ENCODE measurements around the gene ANKRD6.

ANKRD6 gene

DNA sequence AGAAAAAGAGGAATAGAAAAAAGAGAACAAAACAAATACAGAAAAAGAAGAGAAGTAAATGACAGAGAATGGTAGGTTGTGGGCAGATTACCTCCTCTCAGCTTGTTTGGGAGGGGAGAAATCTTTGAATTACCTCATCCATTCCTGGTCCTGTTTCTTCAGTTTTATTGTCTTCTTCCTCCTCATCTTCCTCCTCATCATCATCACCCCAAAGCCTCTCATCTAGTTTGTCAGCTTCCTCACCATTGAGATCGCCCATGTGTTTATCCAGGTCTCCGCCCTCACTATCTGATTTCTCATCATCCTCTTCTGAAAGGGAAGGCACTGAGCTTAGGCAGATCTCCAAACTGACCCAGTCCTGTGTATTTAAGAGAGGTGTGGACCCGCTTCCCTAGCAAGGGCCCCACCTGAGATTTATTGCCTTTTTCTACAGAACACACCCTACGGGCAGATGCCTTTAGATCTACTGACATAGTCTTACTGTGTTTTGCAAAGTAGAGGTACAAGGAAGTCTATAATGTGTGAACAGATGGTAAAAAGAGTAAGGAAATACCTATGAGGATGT is 229.8 kb downstream of the ANKRD6 start:
- CTCF ChIA-PET: no interaction called here
- no peak for TF ChIP-seq FOXA1 (IDR thresholded peaks at IDR 0.05)
- no peak for TF ChIP-seq CTBP1 (IDR thresholded peaks at IDR 0.05; ENCODE audit: borderline replicate concordance)
- no peak for TF ChIP-seq LEF1 (IDR thresholded peaks at IDR 0.05; ENCODE audit: borderline replicate concordance)
- TF ChIP-seq SUZ12 (IDR thresholded peaks at IDR 0.05): no peak
- TF ChIP-seq BHLHE40 (IDR thresholded peaks at IDR 0.05; ENCODE audit: borderline replicate concordance): no peak
- no peak for TF ChIP-seq NFRKB (IDR thresholded peaks at IDR 0.05)
- TF ChIP-seq PKNOX1 (IDR thresholded peaks at IDR 0.05): no peak
- TF ChIP-seq L3MBTL2 (conservative IDR thresholded peaks at IDR 0.05): no peak
- no peak for TF ChIP-seq FOXM1 (IDR thresholded peaks at IDR 0.05; ENCODE audit: borderline replicate concordance)
- TF ChIP-seq SP1 (IDR thresholded peaks at IDR 0.05): no peak
- no peak for TF ChIP-seq ARNT (IDR thresholded peaks at IDR 0.05)
- TF ChIP-seq ZNF384 (IDR thresholded peaks at IDR 0.05): no peak
- TF ChIP-seq ELF4 (IDR thresholded peaks at IDR 0.05): no peak
- no peak for TF ChIP-seq FOXK2 (IDR thresholded peaks at IDR 0.05)
- no peak for TF ChIP-seq TARDBP (IDR thresholded peaks at IDR 0.05)
- no peak for TF ChIP-seq HDGF (IDR thresholded peaks at IDR 0.05; ENCODE audit: borderline replicate concordance)
- POLR2A ChIA-PET: no interaction called here
- DNase-seq (ENCODE audit: extremely low spot score): no peak

- ChIA-PET POLR2A (no interaction called here), CTCF (no interaction called here)
- DNase-seq (ENCODE audit: extremely low spot score): no peak
- TF ChIP-seq L3MBTL2 (conservative IDR thresholded peaks at IDR 0.05) (no peak), SP1 (IDR thresholded peaks at IDR 0.05) (no peak), SUZ12 (IDR thresholded peaks at IDR 0.05) (no peak), FOXK2 (IDR thresholded peaks at IDR 0.05) (no peak), HDGF (IDR thresholded peaks at IDR 0.05; ENCODE audit: borderline replicate concordance) (no peak), PKNOX1 (IDR thresholded peaks at IDR 0.05) (no peak), FOXA1 (IDR thresholded peaks at IDR 0.05) (no peak), LEF1 (IDR thresholded peaks at IDR 0.05; ENCODE audit: borderline replicate concordance) (no peak), ZNF384 (IDR thresholded peaks at IDR 0.05) (no peak), TARDBP (IDR thresholded peaks at IDR 0.05) (no peak), FOXM1 (IDR thresholded peaks at IDR 0.05; ENCODE audit: borderline replicate concordance) (no peak), ELF4 (IDR thresholded peaks at IDR 0.05) (no peak), BHLHE40 (IDR thresholded peaks at IDR 0.05; ENCODE audit: borderline replicate concordance) (no peak), CTBP1 (IDR thresholded peaks at IDR 0.05; ENCODE audit: borderline replicate concordance) (no peak), NFRKB (IDR thresholded peaks at IDR 0.05) (no peak)
Observed at GRCh38 chr6:89667872-89668556, 235.1 kb downstream of the ANKRD6 start.

DNA sequence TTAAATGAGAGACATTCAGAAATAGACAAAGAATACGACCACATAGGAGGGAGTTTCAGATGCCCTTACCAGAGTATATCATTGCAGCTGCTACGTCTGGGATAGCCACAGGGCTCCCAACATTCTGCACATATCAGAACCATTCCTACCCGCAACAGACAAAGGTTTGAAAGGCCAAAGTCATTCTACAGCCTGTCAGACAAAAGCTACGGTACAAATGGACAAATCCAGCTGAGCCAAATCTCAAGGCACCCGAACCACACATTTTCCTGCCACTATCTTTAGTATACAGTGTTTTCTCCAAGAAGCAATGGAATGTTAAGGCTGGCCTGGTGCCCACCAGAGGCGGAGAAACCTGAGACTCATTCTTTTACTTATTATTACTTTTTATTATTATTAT is 236.1 kb downstream of the ANKRD6 start:
- no peak for DNase-seq (ENCODE audit: extremely low spot score)
- TF ChIP-seq FOXM1 (IDR thresholded peaks at IDR 0.05; ENCODE audit: borderline replicate concordance): no peak
- no peak for TF ChIP-seq ZNF384 (IDR thresholded peaks at IDR 0.05)
- no peak for TF ChIP-seq TARDBP (IDR thresholded peaks at IDR 0.05)
- no peak for TF ChIP-seq ARNT (IDR thresholded peaks at IDR 0.05)
- no peak for TF ChIP-seq SUZ12 (IDR thresholded peaks at IDR 0.05)
- no peak for TF ChIP-seq NFRKB (IDR thresholded peaks at IDR 0.05)
- TF ChIP-seq BHLHE40 (IDR thresholded peaks at IDR 0.05; ENCODE audit: borderline replicate concordance): no peak
- TF ChIP-seq CTBP1 (IDR thresholded peaks at IDR 0.05; ENCODE audit: borderline replicate concordance): no peak
- TF ChIP-seq LEF1 (IDR thresholded peaks at IDR 0.05; ENCODE audit: borderline replicate concordance): no peak
- ChIA-PET POLR2A (no interaction called here), CTCF (interaction anchor here (0.6 kb wide), 1 partner anchor 160 kb away, joined by 4 read pairs; no protein-coding TSS in a partner anchor)

- TF ChIP-seq FOXA1 (IDR thresholded peaks at IDR 0.05) (no peak), FOXM1 (IDR thresholded peaks at IDR 0.05; ENCODE audit: borderline replicate concordance) (no peak), NFRKB (IDR thresholded peaks at IDR 0.05) (no peak), CTBP1 (IDR thresholded peaks at IDR 0.05; ENCODE audit: borderline replicate concordance) (no peak), HDGF (IDR thresholded peaks at IDR 0.05; ENCODE audit: borderline replicate concordance) (no peak), SUZ12 (IDR thresholded peaks at IDR 0.05) (no peak), TARDBP (IDR thresholded peaks at IDR 0.05) (no peak), ARNT (IDR thresholded peaks at IDR 0.05) (no peak), BHLHE40 (IDR thresholded peaks at IDR 0.05; ENCODE audit: borderline replicate concordance) (no peak), ELF4 (IDR thresholded peaks at IDR 0.05) (no peak), LEF1 (IDR thresholded peaks at IDR 0.05; ENCODE audit: borderline replicate concordance) (no peak), PKNOX1 (IDR thresholded peaks at IDR 0.05) (no peak), SP1 (IDR thresholded peaks at IDR 0.05) (no peak), L3MBTL2 (conservative IDR thresholded peaks at IDR 0.05) (no peak), ZNF384 (IDR thresholded peaks at IDR 0.05) (no peak), FOXK2 (IDR thresholded peaks at IDR 0.05) (no peak)
- no peak for DNase-seq (ENCODE audit: extremely low spot score)
- CTCF ChIA-PET: interaction anchor here (0.6 kb wide), 1 partner anchor 21 kb away, joined by 3 read pairs; no protein-coding TSS in a partner anchor
- POLR2A ChIA-PET: no interaction called here
Observed at GRCh38 chr6:89670935-89671565, 238.1 kb downstream of the ANKRD6 start.

- ChIA-PET POLR2A (no interaction called here), CTCF (interaction anchor here (0.6 kb wide), 1 partner anchor 28 kb away, joined by 6 read pairs; no protein-coding TSS in a partner anchor)
- no peak for DNase-seq (ENCODE audit: extremely low spot score)
- no peak for TF ChIP-seq L3MBTL2 (conservative IDR thresholded peaks at IDR 0.05)
- TF ChIP-seq BHLHE40 (IDR thresholded peaks at IDR 0.05; ENCODE audit: borderline replicate concordance): no peak
- no peak for TF ChIP-seq SUZ12 (IDR thresholded peaks at IDR 0.05)
- TF ChIP-seq NFRKB (IDR thresholded peaks at IDR 0.05): no peak
- no peak for TF ChIP-seq TARDBP (IDR thresholded peaks at IDR 0.05)
- no peak for TF ChIP-seq FOXM1 (IDR thresholded peaks at IDR 0.05; ENCODE audit: borderline replicate concordance)
- TF ChIP-seq CTBP1 (IDR thresholded peaks at IDR 0.05; ENCODE audit: borderline replicate concordance): no peak
- no peak for TF ChIP-seq ELF4 (IDR thresholded peaks at IDR 0.05)
- no peak for TF ChIP-seq ZNF384 (IDR thresholded peaks at IDR 0.05)
- TF ChIP-seq ARNT (IDR thresholded peaks at IDR 0.05): no peak
- no peak for TF ChIP-seq FOXA1 (IDR thresholded peaks at IDR 0.05)
Observed at GRCh38 chr6:89675949-89676748, 243.2 kb downstream of the ANKRD6 start.
